Stimulated activated CD4-positive, alpha-beta T cell treated with anti-CD3 and anti-CD28 coated beads, Interleukin-4, amount 100 ng/mL, for 1 hour (primary cell): Measurements from ENCODE around the gene ADH5.
"Not testable (repeated sequence)": the region's sequence is repeated elsewhere in the genome, so short reads cannot be mapped to it uniquely, and the experiment has no call there.

Experiments
- DNase-seq: peaks from one replicate; pipeline ENCODE4 v3.0.0-alpha.2; 2020

Gene ADH5

DNA sequence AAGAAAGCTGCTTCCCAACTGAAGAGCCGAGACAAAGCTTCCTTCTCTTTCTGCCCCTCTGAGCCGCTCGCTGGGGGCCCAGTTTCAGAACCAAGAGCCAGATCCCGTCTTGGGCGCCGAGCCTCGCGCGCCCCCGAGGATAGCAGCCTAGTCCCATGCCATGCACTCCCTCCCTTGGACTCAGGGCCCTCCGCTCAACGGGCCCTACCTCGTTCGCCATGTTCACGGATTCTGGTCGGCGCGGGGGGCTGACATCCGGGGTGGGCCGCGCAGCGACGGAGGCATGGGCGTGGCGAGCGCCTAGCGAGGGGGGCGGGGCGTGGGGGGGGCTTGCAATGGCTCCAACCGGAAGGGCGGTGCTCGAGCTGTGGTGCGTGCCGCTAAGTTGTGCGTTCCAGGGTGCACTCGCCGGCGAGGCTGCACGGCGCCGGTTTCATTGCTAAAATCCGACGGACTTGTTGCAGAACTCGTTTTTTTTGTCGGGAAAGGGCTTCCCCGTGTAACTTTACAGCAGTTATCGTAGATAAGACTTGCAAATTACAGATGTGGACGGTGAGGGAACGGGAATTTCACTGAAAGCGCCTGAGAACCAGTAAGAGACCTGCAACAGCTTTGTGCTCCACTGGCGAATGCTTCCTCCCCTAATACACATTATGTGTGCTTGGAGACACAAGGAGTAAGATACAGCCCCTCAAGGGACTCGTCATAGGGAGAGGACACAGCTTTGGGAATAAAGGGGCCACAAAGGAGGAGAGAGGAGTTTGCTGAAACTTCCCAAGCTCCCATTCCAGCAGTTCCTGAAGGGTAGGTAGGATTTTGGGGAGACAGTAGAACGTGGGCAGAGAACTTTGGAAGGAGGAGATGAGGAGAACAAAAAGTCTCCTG lies at the start of gene ADH5:
Gene ADH5 (minus strand): TSS at position 308 of the 885 bp plus-strand sequence. CDS start 88 bp downstream, at position 220.
- DNase-seq: peak; percentile 91

- no peak for DNase-seq
These were observed 47.7 kb upstream of the ADH5 start for GRCh38 chr4:99136329-99136728.

DNA sequence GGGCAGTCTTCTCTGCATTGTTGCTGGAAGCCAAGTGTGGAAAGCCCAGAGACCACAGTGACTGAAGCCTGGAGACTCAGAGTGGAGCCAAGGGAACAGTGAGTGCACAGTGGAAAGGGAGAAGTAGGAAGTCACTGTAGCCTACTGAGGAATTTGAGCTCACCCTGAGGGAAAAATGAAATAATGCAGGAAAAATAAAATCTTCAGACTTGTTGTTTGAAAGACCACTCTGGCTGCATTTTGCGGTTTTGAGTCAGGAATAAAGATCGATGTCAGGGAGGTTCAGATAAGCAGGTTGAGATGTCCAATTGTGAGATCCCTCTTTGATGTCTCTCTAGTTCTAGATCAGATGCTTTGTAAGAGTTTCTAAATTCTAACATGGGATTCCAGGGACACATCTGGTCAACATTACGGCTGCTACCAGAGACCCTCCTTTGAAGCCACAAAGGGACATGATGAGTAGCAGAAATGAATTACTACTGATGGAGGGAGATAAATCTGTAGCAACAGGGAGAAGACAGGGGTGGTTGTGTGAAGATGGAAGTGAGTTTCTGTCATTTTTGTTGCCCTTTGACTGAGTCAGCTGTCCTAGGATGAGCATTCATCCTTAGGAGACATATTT lies 47.1 kb upstream of the ADH5 start:
- no peak for DNase-seq

DNA sequence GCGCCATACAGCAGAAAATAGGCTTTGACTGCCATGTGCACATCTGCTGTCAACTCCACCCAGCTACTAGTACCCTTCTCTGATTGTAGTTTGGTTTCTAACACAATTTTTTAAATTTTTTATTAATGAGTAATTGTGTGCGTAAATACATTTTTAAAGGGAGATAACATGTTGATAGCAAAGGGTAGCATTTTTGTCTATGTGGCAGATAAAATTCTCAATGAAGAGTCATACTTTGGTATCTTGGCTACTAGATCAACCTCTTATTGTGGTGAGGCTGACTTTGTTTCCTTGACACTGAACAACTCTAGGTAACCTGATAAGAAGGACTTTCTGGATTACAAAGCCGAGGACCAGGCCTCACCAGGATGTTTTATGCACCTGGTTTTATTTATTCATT lies 46.0 kb upstream of the ADH5 start:
- no peak for DNase-seq

DNA sequence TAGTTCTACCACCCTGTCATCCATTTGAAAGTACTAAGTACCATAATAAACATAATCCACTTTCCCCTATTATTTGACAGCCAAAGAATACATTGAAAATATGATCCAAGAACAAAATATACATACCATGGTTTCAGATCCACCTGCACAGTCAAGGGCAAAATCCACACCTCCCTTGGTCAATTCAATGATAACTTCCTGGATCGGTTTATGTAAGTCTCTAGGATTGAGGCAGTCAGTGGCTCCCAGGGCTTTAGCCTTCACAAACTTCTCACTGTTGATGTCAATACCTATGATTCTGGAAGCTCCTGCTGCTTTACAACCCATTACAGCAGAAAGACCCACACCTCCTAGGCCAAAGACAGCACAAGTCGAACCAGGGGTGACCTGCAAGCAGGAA lies 42.8 kb upstream of the ADH5 start:
- DNase-seq: no peak

- DNase-seq: no peak
These were observed 37.8 kb upstream of the ADH5 start for GRCh38 chr4:99126376-99126775.

DNA sequence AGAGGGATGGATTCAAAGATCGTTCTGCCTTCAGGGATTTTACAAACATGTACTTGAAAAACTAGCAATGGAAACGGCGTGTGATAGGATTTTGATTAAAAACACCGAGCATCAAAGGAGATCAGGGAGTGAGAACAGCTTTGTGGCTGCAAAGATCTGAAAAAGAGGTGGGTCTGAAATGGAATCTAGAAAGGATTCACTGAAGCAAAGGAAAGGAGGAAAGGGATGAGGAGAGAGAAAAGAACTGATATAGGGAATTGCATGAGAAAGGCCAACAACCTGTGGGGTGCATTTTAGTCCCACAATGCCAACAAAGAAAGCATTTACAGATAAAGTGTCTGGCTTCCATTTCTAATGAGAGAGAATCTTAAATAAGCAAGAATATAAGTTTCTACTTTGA lies 32.4 kb upstream of the ADH5 start:
- no peak for DNase-seq

DNA sequence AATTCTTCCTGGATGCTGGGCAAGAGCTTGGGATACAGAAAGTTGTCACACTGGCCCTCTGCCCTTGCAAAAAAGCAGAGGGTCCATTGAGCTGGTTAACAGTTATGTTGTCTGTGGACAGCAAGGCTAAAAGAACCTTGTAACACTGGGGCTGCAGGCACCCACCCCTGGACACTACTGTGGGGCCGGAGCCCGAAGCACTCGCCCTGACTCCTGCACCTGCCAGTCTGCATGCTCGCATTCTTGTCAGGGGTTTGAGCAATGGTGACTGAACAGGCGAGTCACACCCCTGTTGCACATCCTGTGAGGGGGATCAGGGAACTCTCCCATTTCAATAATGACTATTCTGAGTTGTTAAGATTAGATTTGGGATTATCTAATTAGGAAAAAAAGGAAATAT lies 31.9 kb upstream of the ADH5 start:
- no peak for DNase-seq

DNA sequence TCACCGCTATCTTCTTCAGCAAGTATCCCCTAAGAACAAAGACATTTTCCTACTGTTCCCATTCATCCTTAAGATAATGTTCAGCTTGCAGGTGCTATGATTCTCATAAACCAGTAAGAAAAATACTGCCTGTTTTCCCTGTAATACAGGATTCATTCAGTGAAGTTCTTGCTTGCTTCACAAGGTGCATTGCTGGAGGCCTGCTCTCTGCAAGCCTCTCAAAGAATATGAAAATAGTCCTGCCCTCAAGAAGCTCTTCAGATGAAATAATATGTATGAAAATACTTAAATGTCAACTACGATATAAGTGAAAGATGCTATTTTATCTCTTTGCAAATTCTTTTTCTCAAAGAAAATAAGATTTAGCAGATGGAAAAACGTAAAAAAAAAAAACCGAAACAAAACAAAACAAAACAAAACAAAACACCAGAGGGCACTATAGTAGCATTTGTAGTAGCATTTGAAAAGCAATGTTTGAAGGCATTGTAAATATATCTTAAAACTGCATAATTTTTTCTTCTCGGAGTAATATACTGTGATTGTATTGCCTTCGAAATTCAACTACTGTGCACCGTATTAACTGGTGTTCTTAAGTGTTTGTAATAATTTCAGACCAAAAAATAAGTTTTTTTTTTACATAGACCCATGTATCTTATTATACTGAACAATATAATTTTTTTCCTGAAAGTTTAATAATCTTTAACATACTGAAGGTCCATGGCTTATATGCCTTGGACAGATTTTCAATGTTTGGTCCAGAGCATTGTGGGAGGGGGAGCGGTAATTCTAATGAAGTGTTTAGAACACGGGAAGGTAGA lies 29.5 kb upstream of the ADH5 start:
- no peak for DNase-seq

GRCh38 chr4:99117122-99117841 lies 28.7 kb upstream of the ADH5 start:
- DNase-seq: not testable (repeated sequence)

GRCh38 chr4:99109286-99109685 lies 20.7 kb upstream of the ADH5 start:
- DNase-seq: not testable (repeated sequence)

- no peak for DNase-seq
These were observed 15.6 kb upstream of the ADH5 start for GRCh38 chr4:99104153-99104552.

- DNase-seq: no peak
These were observed 14.6 kb upstream of the ADH5 start for GRCh38 chr4:99103166-99103565.

GRCh38 chr4:99102634-99103033 lies 14.0 kb upstream of the ADH5 start:
- no peak for DNase-seq

DNA sequence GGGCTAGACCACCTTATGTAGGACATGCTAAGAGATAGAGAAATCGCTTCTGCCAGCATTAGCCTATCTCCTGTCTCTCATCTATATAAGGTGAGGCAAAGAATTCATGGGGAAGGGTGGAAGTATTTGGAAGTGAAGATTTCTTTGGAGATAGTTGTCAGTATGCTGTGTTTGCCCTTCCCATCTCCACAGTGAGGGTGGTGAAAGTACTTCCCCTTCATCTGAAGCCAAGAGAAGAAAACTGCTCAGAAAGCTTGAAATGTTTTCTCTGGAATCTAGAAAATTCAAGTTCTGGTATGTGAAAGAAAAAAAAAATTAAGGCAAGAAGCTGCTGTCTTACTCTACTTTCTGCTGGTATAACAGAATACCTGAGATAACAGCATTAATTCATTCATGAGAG lies 12.3 kb upstream of the ADH5 start:
- DNase-seq: no peak

DNA sequence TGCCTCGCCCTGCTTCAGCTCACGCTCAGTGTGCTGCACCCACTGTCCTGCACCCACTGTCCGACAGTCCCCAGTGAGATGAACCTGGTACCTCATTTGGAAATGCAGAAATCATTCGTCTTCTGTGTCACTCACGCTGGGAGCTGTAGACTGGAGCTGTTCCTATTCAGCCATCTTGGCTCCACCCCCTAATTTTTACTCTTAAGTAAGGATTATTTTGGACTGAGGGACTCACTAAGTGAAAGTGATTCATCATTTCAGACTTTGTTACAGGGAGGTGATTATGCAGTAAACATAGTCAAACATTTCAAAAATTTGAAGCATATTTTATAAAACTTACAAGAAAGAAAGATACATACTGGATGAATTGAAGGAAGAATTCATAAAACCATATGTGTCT lies 11.2 kb upstream of the ADH5 start:
- DNase-seq: not testable (repeated sequence)

GRCh38 chr4:99099311-99099710 lies 10.7 kb upstream of the ADH5 start:
- no peak for DNase-seq

DNA sequence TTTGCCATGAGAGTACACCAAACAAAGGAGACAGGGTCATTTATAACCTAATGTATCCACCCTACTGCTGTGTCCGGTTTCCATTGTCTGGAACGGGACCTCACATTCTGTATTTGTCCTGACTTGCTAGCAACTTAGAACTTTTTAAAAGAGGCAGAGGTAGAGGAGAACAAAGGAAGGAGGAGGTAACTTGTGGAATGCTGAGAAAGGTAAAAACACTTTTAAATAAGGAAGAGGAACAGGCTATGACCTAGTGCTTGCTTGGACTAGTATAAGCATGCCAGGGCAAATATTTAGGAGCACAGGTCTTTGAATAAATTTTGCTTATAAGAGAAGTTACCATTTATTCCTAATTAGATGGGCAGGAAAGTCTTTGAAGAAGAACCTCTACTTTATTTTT lies 3.3 kb upstream of the ADH5 start:
- DNase-seq: not testable (repeated sequence)

GRCh38 chr4:99091216-99091575 lies 2.6 kb upstream of the ADH5 start:
- no peak for DNase-seq

- no peak for DNase-seq
These were observed 2.1 kb upstream of the ADH5 start for GRCh38 chr4:99090481-99091215.

DNA sequence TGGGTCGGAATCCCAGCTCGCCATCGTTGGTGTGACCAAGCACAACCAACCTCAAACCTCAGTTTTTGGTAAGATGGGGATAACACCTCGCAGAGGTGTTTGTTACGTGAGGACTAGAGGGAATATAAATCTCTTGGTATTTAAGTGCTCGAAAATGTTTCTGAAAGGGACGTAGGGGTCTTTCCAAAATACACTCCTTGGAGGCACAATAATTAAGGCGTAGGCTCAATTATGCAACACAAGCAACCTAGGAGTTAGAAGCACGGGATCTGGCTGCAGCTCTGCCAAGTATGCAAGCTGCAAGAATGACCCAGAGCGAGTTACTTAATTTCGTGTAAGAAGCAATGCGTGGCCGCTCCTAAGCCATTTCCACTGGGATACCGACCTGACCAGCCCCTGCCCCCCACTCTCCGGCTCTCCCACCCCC lies 552 bp downstream of the ADH5 start:
- no peak for DNase-seq

DNA sequence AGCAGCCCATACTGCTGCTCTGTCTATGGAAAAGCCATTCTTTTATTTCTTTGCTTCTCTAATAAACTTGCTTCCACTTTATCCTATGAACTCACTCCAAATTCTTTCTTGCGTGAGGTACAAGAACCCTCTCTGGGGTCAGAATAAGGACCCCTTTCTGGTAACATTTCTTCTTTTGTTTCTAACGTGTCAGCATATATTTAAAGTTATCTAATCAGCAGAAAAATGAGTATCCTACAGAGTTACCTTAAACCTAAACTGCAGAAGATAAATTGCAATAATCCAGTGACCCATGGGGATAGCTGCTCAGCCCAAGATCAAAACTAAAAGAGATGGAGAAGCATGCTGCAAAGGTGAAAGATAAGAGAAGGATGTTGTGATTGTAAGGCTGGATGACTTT lies 4.0 kb downstream of the ADH5 start:
- DNase-seq: no peak
